Breast epithelium (tissue), 3 donors: ENCODE data around the gene MEG3.

Experiments used
- POLR2AphosphoS5 ChIP-seq, 3 donors: sonication (generic); formaldehyde crosslinking; IDR thresholded peaks; one replicate each; pipeline ENCODE4 v1.6.1; 2017; ENCODE audit warnings: antibody characterized with exemption in 3 of 3
- TF ChIP-seq, protein P1 (sequence below), 3 donors: fragments of 450-650 bp; IDR thresholded peaks; one replicate each; pipeline ENCODE4 v1.5.1; 2016 to 2017; ENCODE audit warnings: antibody characterized with exemption in 3 of 3, mild to moderate bottlenecking in 3 of 3, moderate library complexity in 3 of 3

DNA sequence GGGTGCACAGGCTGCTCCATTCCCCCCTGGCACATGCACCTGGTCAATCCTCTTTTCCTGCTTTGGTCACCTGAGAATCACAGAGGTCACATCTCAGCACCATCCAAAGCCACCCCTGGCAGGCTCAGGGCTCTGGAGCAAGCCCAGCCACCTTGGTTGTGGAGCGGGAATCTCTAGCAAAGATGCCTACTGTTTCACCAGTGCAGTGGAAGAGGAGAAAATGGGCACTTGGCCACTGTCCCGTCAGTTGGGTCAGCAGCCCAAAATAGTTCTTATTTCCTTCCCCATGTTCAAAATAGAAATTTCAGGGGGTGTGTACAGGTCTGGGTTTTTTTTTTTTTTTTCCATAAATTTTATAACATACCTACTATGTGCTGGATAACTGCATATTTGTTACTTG lies 59.3 kb downstream of the MEG3 start:
- TF ChIP-seq, protein P1, sequence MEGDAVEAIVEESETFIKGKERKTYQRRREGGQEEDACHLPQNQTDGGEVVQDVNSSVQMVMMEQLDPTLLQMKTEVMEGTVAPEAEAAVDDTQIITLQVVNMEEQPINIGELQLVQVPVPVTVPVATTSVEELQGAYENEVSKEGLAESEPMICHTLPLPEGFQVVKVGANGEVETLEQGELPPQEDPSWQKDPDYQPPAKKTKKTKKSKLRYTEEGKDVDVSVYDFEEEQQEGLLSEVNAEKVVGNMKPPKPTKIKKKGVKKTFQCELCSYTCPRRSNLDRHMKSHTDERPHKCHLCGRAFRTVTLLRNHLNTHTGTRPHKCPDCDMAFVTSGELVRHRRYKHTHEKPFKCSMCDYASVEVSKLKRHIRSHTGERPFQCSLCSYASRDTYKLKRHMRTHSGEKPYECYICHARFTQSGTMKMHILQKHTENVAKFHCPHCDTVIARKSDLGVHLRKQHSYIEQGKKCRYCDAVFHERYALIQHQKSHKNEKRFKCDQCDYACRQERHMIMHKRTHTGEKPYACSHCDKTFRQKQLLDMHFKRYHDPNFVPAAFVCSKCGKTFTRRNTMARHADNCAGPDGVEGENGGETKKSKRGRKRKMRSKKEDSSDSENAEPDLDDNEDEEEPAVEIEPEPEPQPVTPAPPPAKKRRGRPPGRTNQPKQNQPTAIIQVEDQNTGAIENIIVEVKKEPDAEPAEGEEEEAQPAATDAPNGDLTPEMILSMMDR (IDR thresholded peaks at IDR 0.05) = no peak
- no peak for TF ChIP-seq POLR2AphosphoS5 (IDR thresholded peaks at IDR 0.05)
